Measurements from ENCODE around the gene UBE2QL1. TPM values are rescaled to one million over a fixed set of nuclear protein-coding genes. Genes with fewer than 3 reads are reported as not detected.

The UBE2QL1 gene
- total RNA-seq, 1 donor from 2014 or later = not detected

GRCh38 chr5:6472792-6473191 is 24.1 kb downstream of the UBE2QL1 start:
- TF ChIP-seq CTCF (conservative IDR thresholded peaks at IDR 0.05; ENCODE audit: low read depth, low read length) = no peak
- no peak for DNase-seq (ENCODE audit: low read depth)
- no peak overlapping the region for H3K4me3 ChIP-seq (ENCODE audit: low read depth, low read length)

GRCh38 chr5:6473284-6473683 is 24.6 kb downstream of the UBE2QL1 start:
- no peak for TF ChIP-seq CTCF (conservative IDR thresholded peaks at IDR 0.05; ENCODE audit: low read depth, low read length)
- DNase-seq (ENCODE audit: low read depth) = no peak
- H3K4me3 ChIP-seq (ENCODE audit: low read depth, low read length) = no peak overlapping the region

DNA sequence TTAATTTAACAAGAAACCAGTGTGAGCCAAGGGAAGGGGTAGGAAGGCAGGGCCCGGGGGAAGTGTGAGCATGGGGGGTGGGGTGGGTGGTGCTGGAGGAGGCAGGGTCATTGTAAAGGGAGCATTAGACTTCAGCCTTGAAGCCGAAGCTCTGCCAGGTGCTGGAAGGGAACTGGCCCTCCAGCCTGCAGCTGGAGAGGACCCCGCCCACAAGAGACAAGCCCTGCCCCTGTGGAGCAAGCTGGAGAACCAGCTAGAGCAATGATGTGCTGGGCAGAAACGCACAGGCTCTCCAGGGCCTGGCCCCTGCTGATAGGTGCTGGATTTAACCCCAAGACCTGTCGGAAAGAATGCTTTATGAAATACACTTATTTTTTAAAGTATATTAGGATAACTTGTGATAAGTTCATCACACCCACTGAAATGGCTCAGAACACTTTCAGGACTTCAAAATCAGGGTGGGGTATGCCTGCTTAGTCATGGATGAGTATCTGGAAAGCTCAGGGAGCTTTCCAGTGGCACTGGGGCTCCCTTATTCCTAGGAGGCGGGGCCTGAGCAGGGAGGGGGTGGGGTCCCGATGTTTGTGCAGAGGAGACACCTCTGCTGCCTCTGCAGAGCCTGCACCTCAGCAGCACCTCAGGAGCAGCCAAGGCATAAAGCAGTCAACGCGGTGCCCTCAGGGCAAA is 27.1 kb downstream of the UBE2QL1 start:
- TF ChIP-seq CTCF (conservative IDR thresholded peaks at IDR 0.05; ENCODE audit: low read depth, low read length) = no peak
- no peak overlapping the region for H3K4me3 ChIP-seq (ENCODE audit: low read depth, low read length)
- no peak for DNase-seq (ENCODE audit: low read depth)

GRCh38 chr5:6476313-6476661 is 27.6 kb downstream of the UBE2QL1 start:
- DNase-seq (ENCODE audit: low read depth) = no peak
- H3K4me3 ChIP-seq (ENCODE audit: low read depth, low read length) = no peak overlapping the region
- TF ChIP-seq CTCF (conservative IDR thresholded peaks at IDR 0.05; ENCODE audit: low read depth, low read length) = no peak

- no peak for TF ChIP-seq CTCF (conservative IDR thresholded peaks at IDR 0.05; ENCODE audit: low read depth, low read length)
- DNase-seq (ENCODE audit: low read depth) = no peak
These were observed 30.1 kb downstream of the UBE2QL1 start for GRCh38 chr5:6478793-6479192.

DNA sequence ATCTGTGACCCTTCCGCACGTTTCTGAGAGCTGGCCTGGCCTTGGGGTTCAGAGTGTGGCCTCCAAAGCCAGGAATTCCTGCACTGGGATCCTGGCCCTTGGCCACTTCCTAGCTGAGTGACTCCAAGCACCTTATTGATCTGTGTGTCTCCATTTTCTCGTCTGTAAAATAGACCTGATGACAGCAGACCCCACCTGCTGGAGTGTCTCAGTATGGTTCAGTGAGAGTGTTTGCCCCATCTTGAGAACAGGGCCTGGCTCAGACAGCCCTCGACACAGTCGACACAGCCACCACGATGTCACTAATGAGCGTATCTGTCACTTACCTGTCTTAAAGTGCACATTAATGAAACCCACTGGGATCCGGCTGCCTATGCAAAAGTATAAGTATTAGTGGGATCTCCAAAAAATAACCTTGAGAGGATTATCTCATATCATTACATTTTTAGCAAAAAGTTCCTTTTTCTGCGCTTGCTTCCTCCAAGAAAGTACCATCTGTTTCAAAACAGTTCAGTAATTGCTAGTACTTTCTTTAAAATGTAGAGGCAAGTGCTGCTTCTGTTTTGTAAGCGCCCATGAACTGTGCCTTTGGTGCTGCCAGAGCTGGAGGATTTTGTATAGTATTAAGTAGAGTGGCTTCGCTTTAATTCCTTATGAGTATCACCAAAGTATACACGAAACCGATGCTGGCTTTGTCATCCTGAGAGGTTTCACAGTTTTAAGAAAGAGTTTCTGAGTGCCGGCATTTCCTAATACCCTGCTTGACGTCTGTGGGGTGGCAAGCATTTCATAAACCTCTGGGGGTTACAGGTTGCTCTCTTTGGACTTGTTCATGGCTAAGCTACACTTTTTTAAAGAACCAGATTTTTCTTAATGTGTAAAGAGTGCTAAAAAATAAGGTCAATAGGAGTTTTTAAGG is 31.7 kb downstream of the UBE2QL1 start:
- no peak for DNase-seq (ENCODE audit: low read depth)
- H3K4me3 ChIP-seq (ENCODE audit: low read depth, low read length) = no peak overlapping the region

More at GRCh38 chr5:6478793-6479192, 30.1 kb downstream of the UBE2QL1 start:
- H3K4me3 ChIP-seq (ENCODE audit: low read depth, low read length) = no peak overlapping the region

More for the DNA sequence above, 31.7 kb downstream of the UBE2QL1 start:
- TF ChIP-seq CTCF (conservative IDR thresholded peaks at IDR 0.05; ENCODE audit: low read depth, low read length) = no peak
